ENCODE measurements around the gene BABAM2. TPM values are rescaled to one million over a fixed set of nuclear protein-coding genes. Genes with fewer than 3 reads are reported as not detected.
"Not testable (repeated sequence)": the region's sequence is repeated elsewhere in the genome, so short reads cannot be mapped to it uniquely, and the experiment has no call there.

The BABAM2 gene
- total RNA-seq, 1 experiment from 2014 or later: 27.1 TPM

DNA sequence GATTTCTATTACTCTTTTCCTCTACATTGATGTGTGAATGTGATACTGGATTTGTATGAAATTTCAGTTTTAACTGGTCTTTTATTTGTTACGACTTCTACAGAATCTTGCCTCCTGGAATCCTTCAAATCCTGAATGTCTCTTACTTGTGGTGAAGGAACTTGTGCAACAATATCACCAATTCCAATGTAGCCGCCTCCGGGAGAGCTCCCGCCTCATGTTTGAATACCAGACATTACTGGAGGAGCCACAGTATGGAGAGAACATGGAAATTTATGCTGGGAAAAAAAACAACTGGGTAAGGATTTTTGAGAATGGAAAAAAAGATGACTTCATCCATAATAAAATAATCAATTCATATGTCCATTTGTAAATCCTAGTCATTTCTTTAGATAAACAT lies 134.6 kb downstream of the BABAM2 start:
- Mint-ChIP-seq H3K4me1 (peaks cover 13 to 17% of the 10 kb centered on the region in 2 experiments), H3K4me3 (no peak overlapping the region), H3K27ac (no peak overlapping the region), H3K36me3 (ENCODE audit: insufficient read depth in 1 of 3, low read depth in 3 of 3) (peaks cover 3 to 15% (median 9%) of the 10 kb centered on the region in 3 experiments; a peak in 6 of 7 replicates), H3K27me3 (ENCODE audit: low read depth) (no peaks in the 10 kb centered on the region), H3K9me3 (peaks cover 2 to 5% of the 10 kb centered on the region in 2 experiments; a peak in 3 of 5 replicates)
- no CpG with 5 or more reads among the region's 4 CpGs for WGBS (ENCODE audit: extremely low coverage, insufficient read length, low lambda C conversion rate)
- Histone ChIP-seq H3K56ac (ENCODE audit: insufficient read length, low read depth, low read length) (no peak overlapping the region), H4K91ac (ENCODE audit: insufficient read length, low read depth, low read length) (no peak overlapping the region), H4K20me1 (ENCODE audit: control insufficient read depth, insufficient read depth, insufficient read length) (no peaks in the 10 kb centered on the region), H3K23ac (ENCODE audit: insufficient read length, low read depth, low read length) (no peak overlapping the region), H2BK5ac (ENCODE audit: insufficient read length, low read length) (no peak overlapping the region), H2BK12ac (ENCODE audit: insufficient read length, low read depth, low read length) (no peak overlapping the region), H3K18ac (ENCODE audit: insufficient read length, low read depth, low read length) (no peak overlapping the region), H3K4me2 (ENCODE audit: insufficient read depth, insufficient read length, low read length) (no peak overlapping the region), H4K8ac (replicated peaks; ENCODE audit: insufficient read length, low read depth, low read length) (no peak overlapping the region), H3K4me1 (ENCODE audit: insufficient read depth, low read length) (no peaks in the 10 kb centered on the region; the same call in 1 of the 2 replicates), H3K4ac (ENCODE audit: low read depth, low read length) (no peak overlapping the region), H2BK120ac (ENCODE audit: low read depth, low read length, poor library complexity, severe bottlenecking) (no peak overlapping the region), H3K79me1 (ENCODE audit: insufficient read depth, low read depth, low read length, poor library complexity, severe bottlenecking) (no peaks in the 10 kb centered on the region), H3K23me2 (ENCODE audit: insufficient read length, low read depth, low read length, poor library complexity, severe bottlenecking) (no peaks in the 10 kb centered on the region), H4K5ac (ENCODE audit: insufficient read length, low read depth, low read length) (no peak overlapping the region), H2AK5ac (ENCODE audit: insufficient read length, low read length) (no peak overlapping the region), H3K14ac (ENCODE audit: insufficient read depth, low read length) (no peak overlapping the region), H3K79me2 (ENCODE audit: insufficient read depth, low read length) (no peaks in the 10 kb centered on the region), H3K27me3 (ENCODE audit: insufficient read depth, low read length) (no peaks in the 10 kb centered on the region), H3K27ac (ENCODE audit: insufficient read length, low read depth, low read length) (no peak overlapping the region), H2BK15ac (ENCODE audit: low read depth, low read length) (no peak overlapping the region), H3T11ph (ENCODE audit: low read length) (no peak overlapping the region), H2AFZ (ENCODE audit: low read length) (no peak overlapping the region), H3K9ac (ENCODE audit: extremely low read depth, insufficient read length, low read length) (no peak overlapping the region), H3K9me3 (ENCODE audit: control insufficient read depth, low read depth, low read length) (no peaks in the 10 kb centered on the region), H2BK20ac (ENCODE audit: low read depth, low read length, poor library complexity, severe bottlenecking) (no peak overlapping the region)
- TF ChIP-seq CTCF (conservative IDR thresholded peaks at IDR 0.05): no peak
- no peak for DNase-seq

GRCh38 chr2:28026230-28026629 lies 135.7 kb downstream of the BABAM2 start:
- not testable (repeated sequence) for H3K4ac ChIP-seq (ENCODE audit: low read depth, low read length); H3K56ac ChIP-seq (ENCODE audit: insufficient read length, low read depth, low read length); DNase-seq; H2BK20ac ChIP-seq (ENCODE audit: low read depth, low read length, poor library complexity, severe bottlenecking); H3K4me1 ChIP-seq (ENCODE audit: insufficient read depth, low read length); H3K23ac ChIP-seq (ENCODE audit: insufficient read length, low read depth, low read length); H3K9me3 ChIP-seq (ENCODE audit: control insufficient read depth, low read depth, low read length); H2BK15ac ChIP-seq (ENCODE audit: low read depth, low read length); H3K27ac Mint-ChIP-seq; H3K9me3 Mint-ChIP-seq; H3K27me3 Mint-ChIP-seq (ENCODE audit: low read depth); H3K18ac ChIP-seq (ENCODE audit: insufficient read length, low read depth, low read length); H3K9ac ChIP-seq (ENCODE audit: extremely low read depth, insufficient read length, low read length); H4K8ac ChIP-seq (replicated peaks; ENCODE audit: insufficient read length, low read depth, low read length); H3K23me2 ChIP-seq (ENCODE audit: insufficient read length, low read depth, low read length, poor library complexity, severe bottlenecking); H2BK5ac ChIP-seq (ENCODE audit: insufficient read length, low read length); H2BK120ac ChIP-seq (ENCODE audit: low read depth, low read length, poor library complexity, severe bottlenecking); H4K20me1 ChIP-seq (ENCODE audit: control insufficient read depth, insufficient read depth, insufficient read length); H3K4me2 ChIP-seq (ENCODE audit: insufficient read depth, insufficient read length, low read length); H4K91ac ChIP-seq (ENCODE audit: insufficient read length, low read depth, low read length); H3K14ac ChIP-seq (ENCODE audit: insufficient read depth, low read length); H3K4me3 Mint-ChIP-seq; H4K5ac ChIP-seq (ENCODE audit: insufficient read length, low read depth, low read length); H3K27ac ChIP-seq (ENCODE audit: insufficient read length, low read depth, low read length); H2BK12ac ChIP-seq (ENCODE audit: insufficient read length, low read depth, low read length); H2AK5ac ChIP-seq (ENCODE audit: insufficient read length, low read length); H3K79me2 ChIP-seq (ENCODE audit: insufficient read depth, low read length); H3K27me3 ChIP-seq (ENCODE audit: insufficient read depth, low read length); H3K79me1 ChIP-seq (ENCODE audit: insufficient read depth, low read depth, low read length, poor library complexity, severe bottlenecking); H2AFZ ChIP-seq (ENCODE audit: low read length); H3T11ph ChIP-seq (ENCODE audit: low read length)
- Mint-ChIP-seq H3K4me1 (peaks cover 17 to 18% of the 10 kb centered on the region in 2 experiments), H3K36me3 (ENCODE audit: insufficient read depth in 1 of 3, low read depth in 3 of 3) (peaks cover 3 to 15% (median 9%) of the 10 kb centered on the region in 3 experiments; a peak in 6 of 7 replicates)
- WGBS (ENCODE audit: extremely low coverage, insufficient read length, low lambda C conversion rate): no CpG with 5 or more reads among the region's 2 CpGs

Data from H9 (cell line).